ENCODE results near the gene MCHR1.

GRCh38 chr22:40707154-40707553, 27.9 kb downstream of the MCHR1 start:
- TF ChIP-seq POLR2A (IDR thresholded peaks at IDR 0.05; ENCODE audit: low read depth, low read length) (no peak), POLR2AphosphoS5 (IDR thresholded peaks at IDR 0.05; ENCODE audit: low read depth, low read length) (no peak)

All from GM12892 (cell line).